M059J (cell line): ENCODE data around the gene EFCAB11. TPM values are rescaled to one million over a fixed set of nuclear protein-coding genes. Genes with fewer than 3 reads are reported as not detected.

Source experiments
- DNase-seq: peaks from one replicate; pipeline ENCODE4 v3.0.0-alpha.2; 2012; ENCODE audit warnings: low read depth
- total RNA-seq: library from RNA; depleted of rRNA; stranded (reverse); fragments of >200 nt; shearing (Covaris generic); gene quantifications from 2 replicates; pipeline ENCODE4 v1.2.3, GENCODE V29; 2014

EFCAB11 gene
- total RNA-seq, 1 experiment from 2014 or later, result 11.9 TPM

GRCh38 chr14:89957376-89957775, 2.8 kb upstream of the EFCAB11 start:
- DNase-seq, result no peak

GRCh38 chr14:89956661-89957009, 2.1 kb upstream of the EFCAB11 start:
- DNase-seq, result no peak

GRCh38 chr14:89955745-89956660, 1.5 kb upstream of the EFCAB11 start, which contains the start of gene TDP1:
Gene TDP1, plus strand, starts transcription at chr14:89955927. Its CDS starts 7,188 bp downstream, at chr14:89963115.
- peak; percentile 94 for DNase-seq

GRCh38 chr14:89955022-89955744, 653 bp upstream of the EFCAB11 start:
- DNase-seq, result no peak

GRCh38 chr14:89953602-89954001, 928 bp downstream of the EFCAB11 start:
- DNase-seq, result no peak

GRCh38 chr14:89952576-89952975, 2.0 kb downstream of the EFCAB11 start:
- DNase-seq, result no peak

- no peak for DNase-seq
These were observed 7.2 kb downstream of the EFCAB11 start for GRCh38 chr14:89947344-89947743.

- DNase-seq, result no peak
These were observed 12.6 kb downstream of the EFCAB11 start for GRCh38 chr14:89941830-89942377.

GRCh38 chr14:89936654-89937185, 17.8 kb downstream of the EFCAB11 start:
- DNase-seq, result no peak

- DNase-seq, result no peak
These were observed 21.5 kb downstream of the EFCAB11 start for GRCh38 chr14:89933002-89933401.

- DNase-seq, result no peak
These were observed 27.2 kb downstream of the EFCAB11 start for GRCh38 chr14:89927186-89927865.

GRCh38 chr14:89926694-89927093, 27.8 kb downstream of the EFCAB11 start:
- peak; percentile 29 for DNase-seq

- DNase-seq, result no peak
These were observed 30.3 kb downstream of the EFCAB11 start for GRCh38 chr14:89924268-89924667.

- DNase-seq, result peak; percentile 91
These were observed 32.3 kb downstream of the EFCAB11 start for GRCh38 chr14:89922031-89922907.

- peak; percentile 46 for DNase-seq
These were observed 33.2 kb downstream of the EFCAB11 start for GRCh38 chr14:89921346-89921745.

GRCh38 chr14:89920056-89920455, 34.5 kb downstream of the EFCAB11 start:
- no peak for DNase-seq

- DNase-seq, result no peak
These were observed 35.8 kb downstream of the EFCAB11 start for GRCh38 chr14:89918721-89919120.

GRCh38 chr14:89915114-89915878, 39.2 kb downstream of the EFCAB11 start:
- peak; percentile 66 for DNase-seq

GRCh38 chr14:89912667-89913211, 41.8 kb downstream of the EFCAB11 start:
- peak; percentile 98 for DNase-seq

- DNase-seq, result peak; percentile 29
These were observed 42.3 kb downstream of the EFCAB11 start for GRCh38 chr14:89912221-89912620.
